ENCODE data around the gene AGAP3.

Gene AGAP3

GRCh38 chr7:151172273-151173141 lies 86.2 kb downstream of the AGAP3 start:
- no peak for TF ChIP-seq EZH2 (IDR thresholded peaks at IDR 0.05; ENCODE audit: borderline replicate concordance, low read depth, low read length, severe bottlenecking)
- peak; percentile 100 for TF ChIP-seq CTCF (IDR thresholded peaks at IDR 0.05; ENCODE audit: borderline replicate concordance, extremely low read depth, low read length, poor library complexity, severe bottlenecking)
- no peaks in the 10 kb centered on the region for H3K79me2 ChIP-seq (ENCODE audit: insufficient read depth, low read length)
- H3K4me3 ChIP-seq (ENCODE audit: low read depth in 1 of 2, low read length in 2 of 2) = no peak overlapping the region
- H3K27ac ChIP-seq (ENCODE audit: low read length) = no peak overlapping the region
- no peaks in the 10 kb centered on the region for H4K20me1 ChIP-seq (ENCODE audit: insufficient read depth, low read length)
- peak; percentile 92 for ATAC-seq (ENCODE audit: insufficient read depth, low read depth)
- H3K9ac ChIP-seq (ENCODE audit: low read depth, low read length) = no peak overlapping the region
- H3K4me2 ChIP-seq (ENCODE audit: insufficient read depth, low read length) = no peak overlapping the region
- H3K9me3 ChIP-seq (ENCODE audit: insufficient read depth, low read length, severe bottlenecking) = no peaks in the 10 kb centered on the region
- H3K4me1 ChIP-seq (ENCODE audit: insufficient read depth, low read length) = no peaks in the 10 kb centered on the region; the same call in 1 of the 2 replicates
- no peaks in the 10 kb centered on the region for H3K36me3 ChIP-seq (ENCODE audit: insufficient read depth, low read length)
- H3K27me3 ChIP-seq (ENCODE audit: insufficient read depth, low read length, poor library complexity) = peaks cover 11% of the 10 kb centered on the region
- no peak overlapping the region for H2AFZ ChIP-seq (ENCODE audit: low read depth, low read length)
- peak; percentile 74 for DNase-seq

- no peak overlapping the region for H3K27ac ChIP-seq (ENCODE audit: low read length)
- peaks cover 14% of the 10 kb centered on the region for H3K27me3 ChIP-seq (ENCODE audit: insufficient read depth, low read length, poor library complexity)
- H2AFZ ChIP-seq (ENCODE audit: low read depth, low read length) = no peak overlapping the region
- ATAC-seq (ENCODE audit: insufficient read depth, low read depth) (no peak), DNase-seq (no peak)
- no peaks in the 10 kb centered on the region; the same call in 1 of the 2 replicates for H3K4me1 ChIP-seq (ENCODE audit: insufficient read depth, low read length)
- H3K4me3 ChIP-seq (ENCODE audit: low read depth in 1 of 2, low read length in 2 of 2) = no peak overlapping the region
- H4K20me1 ChIP-seq (ENCODE audit: insufficient read depth, low read length) = 0 out of 2 replicates have a peak, but pooled peaks cover 4% of the 10 kb centered on the region
- H3K9ac ChIP-seq (ENCODE audit: low read depth, low read length) = no peak overlapping the region
- H3K9me3 ChIP-seq (ENCODE audit: insufficient read depth, low read length, severe bottlenecking) = no peaks in the 10 kb centered on the region
- no peaks in the 10 kb centered on the region for H3K36me3 ChIP-seq (ENCODE audit: insufficient read depth, low read length)
- no peaks in the 10 kb centered on the region for H3K79me2 ChIP-seq (ENCODE audit: insufficient read depth, low read length)
- TF ChIP-seq EZH2 (IDR thresholded peaks at IDR 0.05; ENCODE audit: borderline replicate concordance, low read depth, low read length, severe bottlenecking) (no peak), CTCF (IDR thresholded peaks at IDR 0.05; ENCODE audit: borderline replicate concordance, extremely low read depth, low read length, poor library complexity, severe bottlenecking) (no peak)
- H3K4me2 ChIP-seq (ENCODE audit: insufficient read depth, low read length) = no peak overlapping the region
Measured at GRCh38 chr7:151173386-151174245, 87.3 kb downstream of the AGAP3 start.

GRCh38 chr7:151174246-151175046 lies 88.2 kb downstream of the AGAP3 start:
- no peak for TF ChIP-seq CTCF (IDR thresholded peaks at IDR 0.05; ENCODE audit: borderline replicate concordance, extremely low read depth, low read length, poor library complexity, severe bottlenecking)
- no peak for TF ChIP-seq EZH2 (IDR thresholded peaks at IDR 0.05; ENCODE audit: borderline replicate concordance, low read depth, low read length, severe bottlenecking)
- Histone ChIP-seq H3K4me2 (ENCODE audit: insufficient read depth, low read length) (no peak overlapping the region), H3K4me3 (ENCODE audit: low read depth in 1 of 2, low read length in 2 of 2) (no peak overlapping the region), H3K9ac (ENCODE audit: low read depth, low read length) (no peak overlapping the region), H3K79me2 (ENCODE audit: insufficient read depth, low read length) (no peaks in the 10 kb centered on the region), H4K20me1 (ENCODE audit: insufficient read depth, low read length) (0 out of 2 replicates have a peak, but pooled peaks cover 6% of the 10 kb centered on the region), H3K36me3 (ENCODE audit: insufficient read depth, low read length) (no peaks in the 10 kb centered on the region), H3K4me1 (ENCODE audit: insufficient read depth, low read length) (no peaks in the 10 kb centered on the region; the same call in 1 of the 2 replicates), H2AFZ (ENCODE audit: low read depth, low read length) (no peak overlapping the region), H3K9me3 (ENCODE audit: insufficient read depth, low read length, severe bottlenecking) (no peaks in the 10 kb centered on the region), H3K27ac (ENCODE audit: low read length) (no peak overlapping the region), H3K27me3 (ENCODE audit: insufficient read depth, low read length, poor library complexity) (peaks cover 14% of the 10 kb centered on the region)
- ATAC-seq (ENCODE audit: insufficient read depth, low read depth) (no peak), DNase-seq (no peak)

Measured in DND-41 (cell line).